Measurements from ENCODE around the gene TNS3. TPM values are rescaled to one million over a fixed set of nuclear protein-coding genes. Genes with fewer than 3 reads are reported as not detected.

TNS3 gene
- total and polyA plus RNA-seq, 10 of the 15 experiments (the other 5 are each of a cell fraction or from before 2014, with no cell fraction given): 0.27 to 2.7 (median 0.79) TPM

DNA sequence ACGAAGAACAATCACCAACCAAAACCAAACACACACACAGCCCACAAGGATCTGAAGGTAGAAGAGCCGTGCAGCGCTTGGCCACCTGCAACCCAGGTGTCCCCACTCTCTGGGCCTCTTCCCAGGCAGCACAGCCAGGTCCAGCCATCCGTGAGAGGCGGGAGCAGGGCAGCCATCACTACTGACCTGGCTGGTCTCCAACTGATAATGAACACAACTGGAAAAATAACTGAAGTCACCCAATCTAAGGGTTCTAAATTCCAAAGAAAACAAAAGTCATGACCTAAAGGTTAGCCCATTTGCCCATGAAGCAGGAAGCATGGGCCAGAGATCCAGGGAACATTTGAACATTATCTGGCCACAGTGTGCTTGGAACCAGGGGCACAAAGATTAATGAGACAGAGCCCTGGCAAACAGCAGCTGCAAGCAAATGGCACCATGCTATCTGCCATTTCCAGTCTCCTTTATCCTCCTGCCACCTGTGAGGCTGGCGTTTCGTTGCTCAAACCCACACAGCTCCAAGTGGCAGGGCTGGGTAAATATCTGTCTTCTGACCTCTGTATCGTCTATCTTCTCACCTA is 207.9 kb downstream of the TNS3 start (continued):
- no peak for TF ChIP-seq CEBPB (IDR thresholded peaks at IDR 0.05; ENCODE audit: borderline replicate concordance in 1 of 2, low read depth in 2 of 2, low read length in 2 of 2)

- Histone ChIP-seq H4K20me1 (ENCODE audit: control insufficient read depth, insufficient read depth) (no peaks in the 10 kb centered on the region), H3K4me1 (ENCODE audit: control insufficient read depth, insufficient read depth, low read length) (no peaks in the 10 kb centered on the region), H3K9ac (ENCODE audit: control insufficient read depth, insufficient read depth, low read length) (no peak overlapping the region), H3K27ac (ENCODE audit: control insufficient read depth, insufficient read depth) (no peak overlapping the region), H3K79me2 (ENCODE audit: control insufficient read depth, insufficient read depth, low read length) (no peaks in the 10 kb centered on the region), H3K4me2 (ENCODE audit: control insufficient read depth, insufficient read depth) (no peak overlapping the region), H3K36me3 (ENCODE audit: control insufficient read depth in 2 of 2, insufficient read depth in 2 of 2, low read length in 1 of 2) (no peaks in the 10 kb centered on the region), H3K27me3 (replicated peaks in 1 of 2; ENCODE audit: control insufficient read depth in 2 of 2, insufficient read depth in 2 of 2, low read length in 1 of 2) (no peaks in the 10 kb centered on the region), H3K4me3 (no peak overlapping the region), H2AFZ (ENCODE audit: control insufficient read depth, low read depth, low read length) (no peak overlapping the region), H3K9me3 (replicated peaks; ENCODE audit: control insufficient read depth, insufficient read depth, low read length) (no peaks in the 10 kb centered on the region)
- SMC1A ChIA-PET (ENCODE audit: uncharacterized antibody, unreplicated experiment): no interaction called here
- CTCF ChIA-PET: no interaction called here
- POLR2A ChIA-PET: no interaction called here
- FAIRE-seq (no peak), ATAC-seq (no peak), DNase-seq (ENCODE audit: low read depth, low spot score) (no peak)
- WGBS (ENCODE audit: insufficient coverage, insufficient replicate concordance, low lambda C conversion rate, missing lambda C conversion rate): 46% methylated on average over 10 of the region's 10 CpGs
- TF ChIP-seq EP300 (IDR thresholded peaks at IDR 0.05; ENCODE audit: borderline replicate concordance in 1 of 2, control insufficient read depth in 1 of 2, low read depth in 2 of 2, low read length in 2 of 2): no peak
- no peak for TF ChIP-seq SMC3 (IDR thresholded peaks at IDR 0.05; ENCODE audit: borderline replicate concordance, low read length)
- TF ChIP-seq BCLAF1 (IDR thresholded peaks at IDR 0.05): no peak
- TF ChIP-seq, protein P1, sequence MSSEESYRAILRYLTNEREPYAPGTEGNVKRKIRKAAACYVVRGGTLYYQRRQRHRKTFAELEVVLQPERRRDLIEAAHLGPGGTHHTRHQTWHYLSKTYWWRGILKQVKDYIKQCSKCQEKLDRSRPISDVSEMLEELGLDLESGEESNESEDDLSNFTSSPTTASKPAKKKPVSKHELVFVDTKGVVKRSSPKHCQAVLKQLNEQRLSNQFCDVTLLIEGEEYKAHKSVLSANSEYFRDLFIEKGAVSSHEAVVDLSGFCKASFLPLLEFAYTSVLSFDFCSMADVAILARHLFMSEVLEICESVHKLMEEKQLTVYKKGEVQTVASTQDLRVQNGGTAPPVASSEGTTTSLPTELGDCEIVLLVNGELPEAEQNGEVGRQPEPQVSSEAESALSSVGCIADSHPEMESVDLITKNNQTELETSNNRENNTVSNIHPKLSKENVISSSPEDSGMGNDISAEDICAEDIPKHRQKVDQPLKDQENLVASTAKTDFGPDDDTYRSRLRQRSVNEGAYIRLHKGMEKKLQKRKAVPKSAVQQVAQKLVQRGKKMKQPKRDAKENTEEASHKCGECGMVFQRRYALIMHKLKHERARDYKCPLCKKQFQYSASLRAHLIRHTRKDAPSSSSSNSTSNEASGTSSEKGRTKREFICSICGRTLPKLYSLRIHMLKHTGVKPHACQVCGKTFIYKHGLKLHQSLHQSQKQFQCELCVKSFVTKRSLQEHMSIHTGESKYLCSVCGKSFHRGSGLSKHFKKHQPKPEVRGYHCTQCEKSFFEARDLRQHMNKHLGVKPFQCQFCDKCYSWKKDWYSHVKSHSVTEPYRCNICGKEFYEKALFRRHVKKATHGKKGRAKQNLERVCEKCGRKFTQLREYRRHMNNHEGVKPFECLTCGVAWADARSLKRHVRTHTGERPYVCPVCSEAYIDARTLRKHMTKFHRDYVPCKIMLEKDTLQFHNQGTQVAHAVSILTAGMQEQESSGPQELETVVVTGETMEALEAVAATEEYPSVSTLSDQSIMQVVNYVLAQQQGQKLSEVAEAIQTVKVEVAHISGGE (CRISPR knock-in tag; IDR thresholded peaks at IDR 0.05): no peak
- TF ChIP-seq TCF7 (IDR thresholded peaks at IDR 0.05; ENCODE audit: borderline replicate concordance): no peak
- no peak for TF ChIP-seq KAT2A (conservative IDR thresholded peaks at IDR 0.05; ENCODE audit: control insufficient read depth, low read depth, low read length)
- TF ChIP-seq MXI1 (IDR thresholded peaks at IDR 0.05; ENCODE audit: low read depth, low read length): no peak
- TF ChIP-seq EZH2 (IDR thresholded peaks at IDR 0.05; ENCODE audit: borderline replicate concordance, control insufficient read depth, low read depth, low read length): no peak
- TF ChIP-seq ATF7 (IDR thresholded peaks at IDR 0.05; ENCODE audit: low read depth): no peak
- no peak for TF ChIP-seq IKZF2 (IDR thresholded peaks at IDR 0.05)
- no peak for TF ChIP-seq MTA3 (IDR thresholded peaks at IDR 0.05; ENCODE audit: borderline replicate concordance, low read length)
- no peak for TF ChIP-seq MEF2A (IDR thresholded peaks at IDR 0.05; ENCODE audit: insufficient read depth, low read depth, low read length)
- no peak for TF ChIP-seq GABPA (IDR thresholded peaks at IDR 0.05; ENCODE audit: low read depth)
- in situ Hi-C loops (cut with MboI) (no loop called here), intact Hi-C loops (cut with micrococcal nuclease; ENCODE audit: unreplicated experiment) (no loop called here)
- RAD21 ChIA-PET (ENCODE audit: unreplicated experiment): no interaction called here
- no TSS peak for BruUV-seq (replicated peaks)
These were observed 210.1 kb downstream of the TNS3 start for GRCh38 chr7:47371733-47372368.

Data from GM12878 (cell line).